K562 (cell line): ENCODE results near the gene EVL. TPM values are rescaled to one million over a fixed set of nuclear protein-coding genes. Genes with fewer than 3 reads are reported as not detected.
A peak's percentile ranks its signal among the peaks of the same experiment; 100 is the strongest.

Experiments
- AFF1 ChIP-seq, 2 experiments: fragments of 450-650 bp; IDR thresholded peaks; 2 replicates each; pipeline ENCODE4 v1.6.1; 2018; ENCODE audit warnings: mild to moderate bottlenecking in 2 of 2, low read depth in 1 of 2; ENCODE audit not compliant: partially characterized antibody in 2 of 2
- CBX2 ChIP-seq: fragments of 200-600 bp; sonication (generic); IDR thresholded peaks from one replicate; pipeline ENCODE4 v1.6.1; 2012; ENCODE audit warnings: mild to moderate bottlenecking, low read length, inconsistent platforms; ENCODE audit not compliant: insufficient read depth, poor library complexity, severe bottlenecking
- CBX5 ChIP-seq: IDR thresholded peaks from 2 replicates; pipeline ENCODE4 v1.6.1; 2014; ENCODE audit warnings: low read depth, borderline replicate concordance
- CGGBP1 ChIP-seq: fragments of 250-450 bp; sonication (Bioruptor Pico); IDR thresholded peaks from 2 replicates; pipeline ENCODE4 v1.9.0; 2021; ENCODE audit warnings: mild to moderate bottlenecking
- CREM ChIP-seq: IDR thresholded peaks from 2 replicates; pipeline ENCODE4 v1.6.1; 2014; ENCODE audit warnings: antibody characterized with exemption, low read depth
- DPF2 ChIP-seq: fragments of 450-650 bp; IDR thresholded peaks from 2 replicates; pipeline ENCODE4 v1.6.1; 2016
- ELF1 ChIP-seq: fragments of 200-800 bp; sonication (Bioruptor generic); IDR thresholded peaks from 2 replicates; pipeline ENCODE4 v1.6.1; 2016; ENCODE audit warnings: missing genetic modification characterization, missing compliant biosample characterization
- JUND ChIP-seq, 2 experiments: IDR thresholded peaks; 2 replicates in 1 of 2; 3 replicates in 1 of 2; pipeline ENCODE4 v1.6.1; 2011; ENCODE audit warnings: borderline replicate concordance in 2 of 2, low read depth in 2 of 2, low read length in 2 of 2, improper control_type of control experiment in 1 of 2, missing biosample characterization in 1 of 2, missing genetic modification characterization in 1 of 2, missing genetic modification reagents in 1 of 2
- KDM1A ChIP-seq, 2 experiments: fragments of 450-650 bp; IDR thresholded peaks; 2 replicates each; pipeline ENCODE4 v1.6.1; 2016; ENCODE audit warnings: mild to moderate bottlenecking in 2 of 2
- MNT ChIP-seq, 2 experiments: fragments of 450-650 bp; conservative IDR thresholded peaks; 2 replicates each; pipeline ENCODE4 v1.6.1; 2017; ENCODE audit warnings: mild to moderate bottlenecking in 2 of 2, moderate library complexity in 2 of 2
- MYNN ChIP-seq, 2 experiments: sonication (generic); formaldehyde crosslinking in 1 of 2; IDR thresholded peaks; 2 replicates each; pipeline versions ENCODE4 v1.5.0 to v1.6.1; 2016 to 2020; ENCODE audit warnings: antibody characterized with exemption in 1 of 2, missing genetic modification reagents in 1 of 2
- SMARCA4 ChIP-seq: fragments of 450-650 bp; IDR thresholded peaks from 2 replicates; pipeline ENCODE4 v1.6.1; 2016
- SMARCE1 ChIP-seq: fragments of 450-650 bp; IDR thresholded peaks from 2 replicates; pipeline ENCODE4 v1.7.1; 2016; ENCODE audit warnings: mild to moderate bottlenecking
- U2AF2 ChIP-seq: fragments of 200-400 bp; formaldehyde crosslinking; optimal IDR thresholded peaks from 2 replicates; pipeline ENCODE3; 2017; ENCODE audit warnings: low read depth, mild to moderate bottlenecking, low read length
- UBTF ChIP-seq, 2 experiments: IDR thresholded peaks; 2 replicates each; pipeline ENCODE4 v1.6.1; 2012; ENCODE audit warnings: improper control_type of control experiment in 2 of 2, low read depth in 2 of 2, low read length in 2 of 2, borderline replicate concordance in 1 of 2
- ZNF639 ChIP-seq, 2 experiments: fragments of 200-800 bp in 1 of 2; sonication (Bioruptor generic) in 1 of 2; sonication (generic) in 1 of 2; formaldehyde crosslinking in 1 of 2; IDR thresholded peaks in 1 of 2; conservative IDR thresholded peaks in 1 of 2; 2 replicates each; pipeline versions ENCODE4 v1.5.0 to v1.6.1; 2016 to 2020; ENCODE audit warnings: missing compliant biosample characterization in 1 of 2, missing genetic modification characterization in 1 of 2, missing genetic modification reagents in 1 of 2
- polyA plus RNA-seq, 8 experiments: library from polyadenylated mRNA; depleted of rRNA in 4 of 8; stranded (reverse) in 5 of 8; unstranded in 3 of 8; fragments of >200 nt; fragmentation: Nextera tagmentation in 2 of 8; fragmentation: Illumina TruSeq in 1 of 8; extraction: Ambion mirVana in 2 of 8; extraction: Trizol in 1 of 8; gene quantifications; 2 replicates each; pipeline versions ENCODE4 v1.2.1 to v1.2.3, GENCODE V29; 2011 to 2014; ENCODE audit warnings: inconsistent platforms in 1 of 8, missing spikeins in 1 of 8
- total RNA-seq, 7 experiments: library from RNA; depleted of rRNA in 6 of 7; stranded (reverse); fragments of >200 nt in 6 of 7; fragmentation: Illumina TruSeq in 2 of 7; extraction: Trizol in 2 of 7; gene quantifications; 2 replicates each; pipeline versions ENCODE4 v1.2.1 to v1.2.3, GENCODE V29; 2011 to 2021; ENCODE audit warnings: low replicate concordance in 1 of 7

EVL gene
- total and polyA plus RNA-seq, 9 of the 15 experiments (the other 6 are each of a cell fraction or from before 2014, with no cell fraction given) = 2.9 to 43.4 (median 23.9) TPM

GRCh38 chr14:100140452-100141078 is 75.3 kb downstream of the EVL start (continued):
- TF ChIP-seq MNT (conservative IDR thresholded peaks at IDR 0.05) (peak in 1 of 2 experiments; percentile 61; a peak in 3 of 4 replicates), U2AF2 (no peak), CREM (peak; percentile 39; the same call in 1 of the 2 replicates), MYNN (IDR thresholded peaks at IDR 0.05) (0 out of 2 replicates have a peak, but pooled peaks have one; percentile 53), MYNN (CRISPR knock-in tag; IDR thresholded peaks at IDR 0.05) (no peak), UBTF (IDR thresholded peaks at IDR 0.05; ENCODE audit: borderline replicate concordance in 1 of 2, low read depth in 2 of 2, low read length in 2 of 2) (peak in 1 of 2 experiments; percentile 61; a peak in 1 of 4 replicates), AFF1 (IDR thresholded peaks at IDR 0.05; ENCODE audit: low read depth in 1 of 2, partially characterized antibody in 2 of 2) (peak in 1 of 2 experiments; percentile 25), DPF2 (0 out of 2 replicates have a peak, but pooled peaks have one; percentile 35), ZNF639 (CRISPR knock-in tag; conservative IDR thresholded peaks at IDR 0.05 in 1 of 2, IDR thresholded peaks at IDR 0.05 in 1 of 2) (0 out of 4 replicates have a peak, but pooled peaks of 1 of the 2 experiments have one; percentile 30), KDM1A (IDR thresholded peaks at IDR 0.05) (peak in 1 of 2 experiments; percentile 38; a peak in 2 of 4 replicates), SMARCA4 (peak; percentile 61), SMARCE1 (no peak), ELF1 (tag) (no peak), CBX5 (no peak), CGGBP1 (CRISPR knock-in tag) (no peak), JUND (IDR thresholded peaks at IDR 0.05; ENCODE audit: borderline replicate concordance, low read depth, low read length) (peak; percentile 36; the same call in 1 of the 2 replicates), JUND (tag; IDR thresholded peaks at IDR 0.05; ENCODE audit: borderline replicate concordance, low read depth, low read length) (peak; percentile 18; the same call in 1 of the 3 replicates), CBX2 (no peak)
